GM10266 (cell line): ENCODE measurements around the gene PIGK.

Experiments used
- DNase-seq: peaks from one replicate; pipeline ENCODE4 v3.0.0; 2012; ENCODE audit errors: extremely low spot score
- TF ChIP-seq, protein P1 (sequence below): IDR thresholded peaks from 2 replicates; pipeline ENCODE4 v1.5.1; 2012; ENCODE audit warnings: mild to moderate bottlenecking, low read depth; ENCODE audit not compliant: control insufficient read depth, insufficient read depth; ENCODE audit errors: missing control alignments

PIGK gene

DNA sequence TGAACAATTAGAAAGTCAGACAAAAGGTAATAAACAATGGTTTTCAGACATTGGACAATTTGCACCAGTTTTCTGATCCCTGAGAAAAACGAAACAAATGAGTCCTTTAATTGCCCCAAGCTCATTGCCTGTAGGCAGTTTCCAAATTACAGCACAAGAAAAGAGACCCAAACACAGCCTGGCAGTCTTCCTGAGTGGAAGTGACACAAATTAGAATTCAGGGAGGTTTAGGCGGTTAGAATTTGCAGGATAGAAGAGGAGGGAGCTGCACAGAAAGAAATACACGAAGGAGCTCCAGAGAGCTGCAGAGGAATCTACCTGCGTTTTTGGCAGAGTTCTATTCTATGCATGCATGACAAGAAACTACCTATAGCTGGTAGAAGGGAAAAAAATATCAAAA, 115.7 kb downstream of the PIGK start:
- TF ChIP-seq, protein P1, sequence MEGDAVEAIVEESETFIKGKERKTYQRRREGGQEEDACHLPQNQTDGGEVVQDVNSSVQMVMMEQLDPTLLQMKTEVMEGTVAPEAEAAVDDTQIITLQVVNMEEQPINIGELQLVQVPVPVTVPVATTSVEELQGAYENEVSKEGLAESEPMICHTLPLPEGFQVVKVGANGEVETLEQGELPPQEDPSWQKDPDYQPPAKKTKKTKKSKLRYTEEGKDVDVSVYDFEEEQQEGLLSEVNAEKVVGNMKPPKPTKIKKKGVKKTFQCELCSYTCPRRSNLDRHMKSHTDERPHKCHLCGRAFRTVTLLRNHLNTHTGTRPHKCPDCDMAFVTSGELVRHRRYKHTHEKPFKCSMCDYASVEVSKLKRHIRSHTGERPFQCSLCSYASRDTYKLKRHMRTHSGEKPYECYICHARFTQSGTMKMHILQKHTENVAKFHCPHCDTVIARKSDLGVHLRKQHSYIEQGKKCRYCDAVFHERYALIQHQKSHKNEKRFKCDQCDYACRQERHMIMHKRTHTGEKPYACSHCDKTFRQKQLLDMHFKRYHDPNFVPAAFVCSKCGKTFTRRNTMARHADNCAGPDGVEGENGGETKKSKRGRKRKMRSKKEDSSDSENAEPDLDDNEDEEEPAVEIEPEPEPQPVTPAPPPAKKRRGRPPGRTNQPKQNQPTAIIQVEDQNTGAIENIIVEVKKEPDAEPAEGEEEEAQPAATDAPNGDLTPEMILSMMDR: no peak
- DNase-seq: no peak

DNA sequence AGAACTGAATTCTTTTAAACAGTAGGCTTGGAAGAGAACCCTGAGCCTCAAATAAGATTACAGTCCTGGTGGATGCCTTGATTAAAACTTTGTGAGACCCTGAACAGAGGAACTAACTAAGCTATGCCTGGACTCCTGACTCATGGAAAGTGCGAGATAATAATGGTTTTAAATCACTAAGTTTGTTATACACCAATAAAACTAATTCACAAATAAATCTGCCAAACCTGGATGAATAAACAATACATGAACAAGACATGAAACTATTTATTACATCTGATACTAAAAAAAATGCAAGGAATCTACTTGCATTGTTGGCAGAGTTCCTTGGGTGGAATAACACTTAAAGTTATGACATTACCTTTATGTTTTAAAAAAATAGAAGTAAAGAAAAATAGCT, 118.4 kb downstream of the PIGK start:
- TF ChIP-seq, protein P1: no peak
- no peak for DNase-seq

DNA sequence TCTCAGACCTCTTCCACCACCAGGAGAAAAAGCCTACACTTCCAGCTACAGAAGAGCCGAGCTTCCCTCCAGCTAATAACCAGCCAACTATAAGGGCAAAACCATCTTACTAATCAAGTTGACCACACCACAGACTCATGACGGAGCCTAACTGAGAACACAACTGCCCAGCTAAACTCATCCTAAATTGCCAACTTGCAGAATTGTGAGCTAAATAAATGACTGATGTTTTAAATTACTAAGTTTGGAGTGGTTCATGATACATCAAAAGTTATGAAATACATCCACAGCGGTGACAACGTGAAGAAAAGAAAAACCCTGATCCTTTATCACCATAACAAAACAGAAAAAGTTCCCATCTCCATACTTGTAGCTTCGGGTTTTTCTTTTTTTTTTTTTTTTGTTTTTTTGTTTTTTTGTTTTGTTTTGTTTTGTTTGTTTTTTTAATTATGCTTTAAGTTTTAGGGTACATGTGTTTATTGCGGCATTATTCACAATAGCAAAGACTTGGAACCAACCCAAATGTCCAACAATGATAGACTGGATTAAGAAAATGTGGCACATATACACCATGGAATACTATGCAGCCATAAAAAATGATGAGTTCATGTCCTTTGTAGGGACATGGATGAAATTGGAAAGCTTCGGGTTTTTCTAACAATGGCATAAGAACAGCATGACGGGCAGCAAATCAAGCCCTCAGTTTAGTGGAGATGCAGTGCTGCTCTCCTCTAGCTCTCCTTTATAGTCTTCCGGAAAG, 122.6 kb downstream of the PIGK start:
- DNase-seq: no peak
- TF ChIP-seq, protein P1: no peak

DNA sequence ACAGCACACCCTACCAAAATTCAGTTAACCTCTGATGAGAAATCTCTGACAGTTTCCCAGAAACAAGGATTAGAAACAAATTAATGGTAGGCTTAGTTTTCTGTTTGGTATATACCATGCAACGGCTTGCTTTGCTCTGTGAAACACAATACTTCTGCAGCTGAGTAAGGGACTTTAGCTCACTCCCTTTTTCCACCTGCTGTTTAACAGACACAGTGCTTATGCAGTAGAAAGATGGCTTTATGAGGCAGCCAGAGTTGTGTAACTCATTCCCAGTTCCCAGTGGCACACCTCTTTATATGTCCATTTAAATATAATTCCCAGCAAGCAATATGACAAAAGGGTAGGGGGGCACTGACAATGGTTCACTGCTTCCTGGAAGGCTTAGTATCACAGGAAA, 124.0 kb downstream of the PIGK start:
- TF ChIP-seq, protein P1: no peak
- no peak for DNase-seq

DNA sequence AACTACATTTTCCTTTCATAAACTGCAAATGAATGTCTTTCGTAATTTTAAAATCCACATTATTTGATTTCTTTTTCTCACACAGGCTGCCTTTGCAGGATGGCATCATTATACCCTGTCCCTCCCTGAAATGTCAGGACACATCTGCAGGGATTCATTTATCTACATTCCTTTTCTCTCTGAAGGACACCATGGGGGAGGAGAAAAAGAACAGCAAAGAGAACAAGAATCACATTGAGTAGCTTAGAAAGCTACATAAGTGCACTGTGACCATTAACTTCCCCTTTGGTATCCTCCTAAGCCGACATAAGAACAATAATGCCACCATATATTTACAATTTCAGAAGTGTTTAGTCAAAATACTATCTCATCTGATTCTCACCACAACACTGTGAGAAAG, 129.5 kb downstream of the PIGK start:
- TF ChIP-seq, protein P1: no peak
- no peak for DNase-seq

DNA sequence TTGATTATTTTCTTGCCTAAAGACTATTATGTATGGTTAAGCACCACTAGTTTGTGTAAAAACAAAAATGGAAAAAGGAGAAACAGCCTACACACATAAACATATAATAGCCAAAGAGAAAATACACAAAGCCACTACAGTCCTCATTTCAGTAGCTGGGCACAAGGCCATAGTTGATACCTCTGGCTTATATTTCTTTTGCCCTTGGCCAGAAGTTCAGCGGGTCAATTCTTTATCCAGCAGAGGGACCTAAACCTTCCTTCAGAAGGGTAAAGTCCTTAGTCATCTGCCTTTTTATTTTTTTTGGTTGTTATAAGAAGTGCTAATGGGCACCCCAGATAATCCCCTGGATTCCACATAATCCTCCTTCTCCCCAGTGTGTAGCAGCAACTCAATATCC, 134.1 kb downstream of the PIGK start:
- TF ChIP-seq, protein P1: no peak
- no peak for DNase-seq

DNA sequence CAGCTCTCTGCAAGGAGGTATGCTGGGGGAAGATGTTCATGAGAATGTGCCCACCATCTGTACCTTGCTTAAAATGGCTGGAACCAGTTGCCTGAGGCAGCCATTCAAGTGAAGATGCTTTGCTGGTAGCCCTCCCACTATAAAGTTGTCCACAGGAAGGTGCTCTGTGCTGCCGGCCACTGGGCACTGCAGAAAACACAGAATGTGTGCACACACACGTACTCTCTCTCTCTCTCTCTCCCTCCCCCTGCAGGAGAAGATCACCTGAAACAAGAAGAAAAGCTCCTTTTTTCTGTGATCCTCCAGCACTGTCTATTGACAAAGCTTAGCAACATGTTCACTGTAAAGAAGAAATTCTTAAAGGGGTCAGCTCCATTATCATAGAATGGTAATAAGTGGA, 134.8 kb downstream of the PIGK start:
- DNase-seq: no peak
- TF ChIP-seq, protein P1: no peak
